Activated naive CD4-positive, alpha-beta T cell treated with anti-CD3 and anti-CD28 coated beads, Interleukin-2, amount 10 ng/mL, durations not matched to agents 7 days and 5 days (primary cell): ENCODE measurements around the gene LSAMP.
"Not testable (repeated sequence)": the region's sequence is repeated elsewhere in the genome, so short reads cannot be mapped to it uniquely, and the experiment has no call there.

ENCODE experiments used
- CTCF ChIA-PET: fragments of 350-600 bp; sonication (Branson Sonifier 250); formaldehyde crosslinking; loops from one replicate; lab custom pipeline; 2021; ENCODE audit warnings: antibody characterized with exemption; lab: Charles Lee
- DNase-seq: peaks from one replicate; pipeline ENCODE4 v3.0.0-alpha.2; 2020
- H3K27ac Mint-ChIP-seq: one replicate; pipeline ENCODE4 v1.8.0; 2021; ENCODE audit warnings: mild to moderate bottlenecking, moderate library complexity, mixed read lengths
- H3K27me3 Mint-ChIP-seq: one replicate; pipeline ENCODE4 v1.8.0; 2021; ENCODE audit warnings: mild to moderate bottlenecking, mixed read lengths
- H3K36me3 Mint-ChIP-seq: one replicate; pipeline ENCODE4 v1.8.0; 2021; ENCODE audit warnings: mixed read lengths
- H3K4me1 Mint-ChIP-seq: one replicate; pipeline ENCODE4 v1.8.0; 2021; ENCODE audit warnings: mixed read lengths
- H3K4me3 Mint-ChIP-seq: one replicate; pipeline ENCODE4 v1.8.0; 2021; ENCODE audit warnings: mild to moderate bottlenecking, moderate library complexity, mixed read lengths
- H3K9me3 Mint-ChIP-seq: one replicate; pipeline ENCODE4 v1.8.0; 2021; ENCODE audit warnings: mixed read lengths

The LSAMP gene

GRCh38 chr3:116112696-116113095 lies 332.6 kb downstream of the LSAMP start:
- H3K36me3 Mint-ChIP-seq: no peaks in the 10 kb centered on the region
- CTCF ChIA-PET: no interaction called here
- DNase-seq: no peak
- H3K27me3 Mint-ChIP-seq: no peaks in the 10 kb centered on the region
- no peaks in the 10 kb centered on the region for H3K4me1 Mint-ChIP-seq
- H3K4me3 Mint-ChIP-seq: no peak overlapping the region
- H3K27ac Mint-ChIP-seq: no peak overlapping the region
- no peaks in the 10 kb centered on the region for H3K9me3 Mint-ChIP-seq

- Mint-ChIP-seq H3K4me3 (no peak overlapping the region), H3K27me3 (no peaks in the 10 kb centered on the region), H3K9me3 (no peaks in the 10 kb centered on the region), H3K36me3 (no peaks in the 10 kb centered on the region), H3K4me1 (no peaks in the 10 kb centered on the region), H3K27ac (no peak overlapping the region)
- CTCF ChIA-PET: no interaction called here
- no peak for DNase-seq
Measured at GRCh38 chr3:116111765-116112164, 333.5 kb downstream of the LSAMP start.

- no peak overlapping the region for H3K27ac Mint-ChIP-seq
- CTCF ChIA-PET: no interaction called here
- no peaks in the 10 kb centered on the region for H3K27me3 Mint-ChIP-seq
- H3K4me1 Mint-ChIP-seq: no peaks in the 10 kb centered on the region
- no peaks in the 10 kb centered on the region for H3K36me3 Mint-ChIP-seq
- H3K4me3 Mint-ChIP-seq: no peak overlapping the region
- no peaks in the 10 kb centered on the region for H3K9me3 Mint-ChIP-seq
- no peak for DNase-seq
Measured at GRCh38 chr3:116103868-116104530, 341.3 kb downstream of the LSAMP start.

GRCh38 chr3:116102037-116102436 lies 343.2 kb downstream of the LSAMP start:
- CTCF ChIA-PET: no interaction called here
- H3K36me3 Mint-ChIP-seq: no peaks in the 10 kb centered on the region
- DNase-seq: no peak
- H3K9me3 Mint-ChIP-seq: no peaks in the 10 kb centered on the region
- H3K4me1 Mint-ChIP-seq: no peaks in the 10 kb centered on the region
- H3K27ac Mint-ChIP-seq: no peak overlapping the region
- H3K4me3 Mint-ChIP-seq: no peak overlapping the region
- no peaks in the 10 kb centered on the region for H3K27me3 Mint-ChIP-seq

GRCh38 chr3:116097226-116097625 lies 348.1 kb downstream of the LSAMP start:
- H3K27me3 Mint-ChIP-seq: no peaks in the 10 kb centered on the region
- CTCF ChIA-PET: no interaction called here
- no peak for DNase-seq
- H3K36me3 Mint-ChIP-seq: no peaks in the 10 kb centered on the region
- H3K4me3 Mint-ChIP-seq: no peak overlapping the region
- no peak overlapping the region for H3K27ac Mint-ChIP-seq
- H3K9me3 Mint-ChIP-seq: no peaks in the 10 kb centered on the region
- no peaks in the 10 kb centered on the region for H3K4me1 Mint-ChIP-seq

GRCh38 chr3:116096631-116097030 lies 348.7 kb downstream of the LSAMP start:
- Mint-ChIP-seq H3K4me3 (no peak overlapping the region), H3K4me1 (no peaks in the 10 kb centered on the region), H3K36me3 (no peaks in the 10 kb centered on the region), H3K9me3 (no peaks in the 10 kb centered on the region), H3K27ac (no peak overlapping the region), H3K27me3 (no peaks in the 10 kb centered on the region)
- CTCF ChIA-PET: no interaction called here
- no peak for DNase-seq

GRCh38 chr3:116093374-116093773 lies 351.9 kb downstream of the LSAMP start:
- DNase-seq: no peak
- Mint-ChIP-seq H3K36me3 (no peaks in the 10 kb centered on the region), H3K4me1 (no peaks in the 10 kb centered on the region), H3K9me3 (peaks cover 2% of the 10 kb centered on the region), H3K27ac (no peak overlapping the region), H3K4me3 (no peak overlapping the region), H3K27me3 (no peaks in the 10 kb centered on the region)
- CTCF ChIA-PET: no interaction called here

- Mint-ChIP-seq H3K9me3 (peaks cover 2% of the 10 kb centered on the region), H3K27ac (no peak overlapping the region), H3K4me1 (no peaks in the 10 kb centered on the region), H3K27me3 (no peaks in the 10 kb centered on the region), H3K36me3 (no peaks in the 10 kb centered on the region), H3K4me3 (no peak overlapping the region)
- CTCF ChIA-PET: no interaction called here
- no peak for DNase-seq
Measured at GRCh38 chr3:116087426-116087825, 357.9 kb downstream of the LSAMP start.

GRCh38 chr3:116084999-116085791 lies 360.1 kb downstream of the LSAMP start:
- Mint-ChIP-seq H3K36me3 (no peaks in the 10 kb centered on the region), H3K4me1 (no peaks in the 10 kb centered on the region), H3K9me3 (no peaks in the 10 kb centered on the region), H3K27ac (no peak overlapping the region), H3K27me3 (no peaks in the 10 kb centered on the region), H3K4me3 (no peak overlapping the region)
- no peak for DNase-seq
- CTCF ChIA-PET: no interaction called here

DNA sequence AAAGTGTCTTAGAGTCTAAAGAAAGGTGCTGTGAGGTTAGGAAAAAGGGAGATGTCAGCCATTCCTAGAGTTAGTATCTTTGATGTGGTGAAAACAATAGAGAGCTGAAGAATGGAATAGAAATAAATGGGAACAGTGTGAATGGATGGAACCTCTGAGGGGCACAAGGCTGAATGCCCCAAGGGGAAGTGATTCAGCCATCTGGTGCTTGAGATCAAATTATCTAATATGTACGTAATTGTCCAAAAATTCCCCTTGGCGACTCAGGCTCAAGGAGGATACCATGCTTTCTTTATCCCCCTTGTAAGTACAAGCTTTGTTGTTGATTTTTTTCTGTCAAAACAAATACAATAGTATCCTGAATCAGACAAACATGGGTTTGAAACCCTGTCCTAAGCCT lies 361.6 kb downstream of the LSAMP start:
- no peak overlapping the region for H3K4me3 Mint-ChIP-seq
- no peak overlapping the region for H3K27ac Mint-ChIP-seq
- DNase-seq: no peak
- H3K9me3 Mint-ChIP-seq: no peaks in the 10 kb centered on the region
- CTCF ChIA-PET: no interaction called here
- no peaks in the 10 kb centered on the region for H3K4me1 Mint-ChIP-seq
- H3K36me3 Mint-ChIP-seq: no peaks in the 10 kb centered on the region
- H3K27me3 Mint-ChIP-seq: no peaks in the 10 kb centered on the region

DNA sequence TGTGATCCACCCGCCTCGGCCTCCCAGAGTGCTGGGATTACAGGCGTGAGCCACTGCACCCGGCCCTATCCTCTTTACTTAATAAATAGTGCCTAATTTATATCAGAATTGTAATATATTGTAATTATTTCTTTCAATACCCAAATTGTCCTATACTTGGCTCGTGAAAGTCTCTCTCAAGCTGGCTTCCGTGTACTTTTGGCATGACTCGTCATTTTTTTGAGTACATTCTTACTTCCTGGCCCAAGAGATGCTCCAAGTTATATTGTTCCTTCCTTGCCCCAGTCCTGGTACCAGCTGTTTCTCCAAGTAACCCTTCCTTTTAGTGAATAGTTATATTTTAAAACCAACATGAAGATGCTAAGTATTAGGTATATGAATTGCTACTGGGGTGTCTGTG lies 366.7 kb downstream of the LSAMP start:
- no peaks in the 10 kb centered on the region for H3K4me1 Mint-ChIP-seq
- DNase-seq: no peak
- no peaks in the 10 kb centered on the region for H3K36me3 Mint-ChIP-seq
- CTCF ChIA-PET: no interaction called here
- H3K9me3 Mint-ChIP-seq: no peaks in the 10 kb centered on the region
- no peak overlapping the region for H3K27ac Mint-ChIP-seq
- no peaks in the 10 kb centered on the region for H3K27me3 Mint-ChIP-seq
- no peak overlapping the region for H3K4me3 Mint-ChIP-seq

DNA sequence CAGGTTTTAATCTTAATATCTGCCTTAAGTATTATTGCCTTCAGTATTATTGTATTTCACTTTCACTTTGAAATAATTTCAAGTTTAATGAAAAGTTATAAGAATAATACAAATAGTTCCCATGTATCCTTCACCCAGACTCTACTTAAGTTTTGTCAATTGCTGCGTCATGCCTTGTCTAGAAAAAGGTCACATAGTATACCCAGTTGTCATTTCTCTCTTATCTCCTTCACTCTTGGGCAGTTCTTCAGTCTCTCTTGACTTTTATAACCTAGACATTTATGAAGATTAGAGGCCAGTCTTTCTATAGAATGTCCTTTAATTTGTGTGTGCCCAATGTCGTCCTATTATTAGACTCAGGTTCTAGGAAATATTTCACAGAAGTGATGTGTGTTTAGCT lies 367.7 kb downstream of the LSAMP start:
- Mint-ChIP-seq H3K9me3 (no peaks in the 10 kb centered on the region), H3K4me3 (no peak overlapping the region), H3K27me3 (no peaks in the 10 kb centered on the region), H3K27ac (no peak overlapping the region), H3K4me1 (no peaks in the 10 kb centered on the region), H3K36me3 (no peaks in the 10 kb centered on the region)
- CTCF ChIA-PET: no interaction called here
- no peak for DNase-seq

- no peaks in the 10 kb centered on the region for H3K36me3 Mint-ChIP-seq
- no peaks in the 10 kb centered on the region for H3K4me1 Mint-ChIP-seq
- no peak overlapping the region for H3K4me3 Mint-ChIP-seq
- CTCF ChIA-PET: no interaction called here
- no peak for DNase-seq
- no peaks in the 10 kb centered on the region for H3K27me3 Mint-ChIP-seq
- H3K9me3 Mint-ChIP-seq: peaks cover 1% of the 10 kb centered on the region
- H3K27ac Mint-ChIP-seq: no peak overlapping the region
Measured at GRCh38 chr3:116077059-116077458, 368.2 kb downstream of the LSAMP start.

- DNase-seq, H3K4me1 Mint-ChIP-seq, H3K4me3 Mint-ChIP-seq, H3K9me3 Mint-ChIP-seq, H3K27ac Mint-ChIP-seq, CTCF ChIA-PET, H3K27me3 Mint-ChIP-seq, H3K36me3 Mint-ChIP-seq: not testable (repeated sequence)
Measured at GRCh38 chr3:116070516-116071278, 374.6 kb downstream of the LSAMP start.

DNA sequence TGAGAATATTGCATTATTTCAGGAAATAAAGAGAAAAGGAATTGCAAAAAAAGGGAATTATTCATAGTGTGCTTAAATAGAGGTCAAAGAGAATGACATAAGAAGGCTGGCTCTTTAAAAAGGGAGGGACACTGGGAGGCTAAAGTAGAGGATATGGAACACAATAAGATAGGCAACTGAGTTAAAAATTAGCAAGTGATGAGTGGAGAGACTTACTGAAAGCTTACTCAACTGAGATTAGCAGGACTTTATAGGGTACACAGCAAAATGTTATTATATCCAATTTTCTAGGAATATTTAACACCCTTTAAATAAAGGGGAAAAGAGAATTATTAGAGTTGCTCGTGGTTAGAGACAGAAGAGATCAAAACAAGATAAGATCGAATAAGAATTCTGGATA lies 375.2 kb downstream of the LSAMP start:
- no peaks in the 10 kb centered on the region for H3K4me1 Mint-ChIP-seq
- H3K27ac Mint-ChIP-seq: no peak overlapping the region
- CTCF ChIA-PET: no interaction called here
- H3K9me3 Mint-ChIP-seq: peaks cover 1% of the 10 kb centered on the region
- no peak for DNase-seq
- H3K36me3 Mint-ChIP-seq: no peaks in the 10 kb centered on the region
- H3K4me3 Mint-ChIP-seq: no peak overlapping the region
- H3K27me3 Mint-ChIP-seq: no peaks in the 10 kb centered on the region
